ENCODE measurements around the gene NIT1. TPM values are rescaled to one million over a fixed set of nuclear protein-coding genes. Genes with fewer than 3 reads are reported as not detected.

The NIT1 gene
- total and polyA plus RNA-seq, 9 of the 15 experiments (the other 6 are each of a cell fraction or from before 2014, with no cell fraction given) = 18.4 to 76.0 (median 33.7) TPM

DNA sequence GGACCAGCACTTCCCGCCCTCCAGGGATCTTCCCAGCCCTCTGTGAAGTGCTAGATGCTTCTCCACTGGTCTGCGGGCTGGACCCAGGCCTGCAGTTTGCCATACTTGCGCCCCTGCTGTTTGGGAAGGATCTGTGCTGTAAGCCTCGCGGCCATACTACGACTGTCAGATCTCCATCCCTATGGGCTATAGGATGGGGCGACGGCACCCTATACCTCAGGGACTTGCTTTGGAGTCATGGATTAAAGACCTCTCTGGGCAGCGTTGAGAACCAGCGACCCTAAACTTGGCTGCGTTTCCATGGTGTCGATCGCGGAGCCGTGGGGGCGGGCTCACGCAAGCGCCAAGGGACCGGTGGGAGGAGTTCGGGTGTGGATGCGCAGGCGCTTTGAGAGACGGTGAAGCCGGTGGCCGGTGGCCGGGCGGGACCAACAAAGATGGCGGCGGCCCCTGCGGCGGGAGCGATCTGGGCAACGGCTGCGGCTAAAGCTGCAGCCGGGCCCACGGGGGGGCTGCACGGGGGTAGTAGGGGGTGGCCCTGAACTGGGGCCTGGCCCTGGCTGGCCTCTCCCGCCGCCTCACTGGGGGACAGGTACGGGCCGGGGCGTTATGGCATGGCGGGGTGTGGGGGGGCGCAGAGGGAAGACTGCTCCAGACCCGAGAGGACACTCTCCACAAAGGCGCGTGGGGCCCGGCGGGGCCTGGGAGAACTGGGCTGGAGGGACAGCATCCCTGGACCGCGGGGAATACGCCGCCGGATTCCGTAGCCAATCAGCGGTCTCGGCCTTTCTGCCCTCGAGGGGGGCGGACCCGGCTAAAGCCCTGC lies 41.4 kb downstream of the NIT1 start, which contains the start of gene USP21:
Gene USP21 (plus strand): TSS at position 414 of the 826 bp plus-strand sequence. CDS start 1,141 bp downstream, outside the sequence.
- H3K27ac ChIP-seq (ENCODE audit: extremely low read depth, low read depth, low read length) = peak within 1 kb of the TSS; percentile 72
- H3K4me3 ChIP-seq = peak within 1 kb of the TSS; percentile 75
- no peaks in the 10 kb centered on the region for H3K9me3 ChIP-seq (replicated peaks; ENCODE audit: control insufficient read depth, insufficient read depth, low read depth, low read length)
- peak within 1 kb of the TSS; percentile 77 to 98 for H3K9ac ChIP-seq (ENCODE audit: insufficient read depth in 1 of 2, low read depth in 2 of 2, low read length in 2 of 2)
- H3K36me3 ChIP-seq (ENCODE audit: control insufficient read depth, insufficient read depth, low read length) = peaks cover 60% of the 10 kb centered on the region
- no peaks in the 10 kb centered on the region for H3K9me1 ChIP-seq (ENCODE audit: control insufficient read depth, insufficient read depth, low read length)
- H2AFZ ChIP-seq (ENCODE audit: low read depth, low read length) = peak within 1 kb of the TSS; percentile 92
- H3K4me1 ChIP-seq (replicated peaks in 1 of 2; ENCODE audit: control insufficient read depth in 2 of 2, insufficient read depth in 2 of 2, low read length in 2 of 2) = peaks cover 50 to 62% of the 10 kb centered on the region in 2 experiments
- ATAC-seq (peak; percentile 91), DNase-seq (ENCODE audit: extremely low read depth in 1 of 4, low spot score in 3 of 4) (peak; percentile 94 to 96 (median 94)), FAIRE-seq (peak; percentile 80)
- WGBS (ENCODE audit: insufficient coverage, low coverage, missing lambda C conversion rate) = 2% methylated on average over 40 of the region's 60 CpGs
- ChIA-PET POLR2A (interaction anchor here (0.5 to 2.2 kb wide), 7 partner anchors 9 to 280 kb away, joined by 3 to 6 read pairs (median 4); partner anchors contain the start of genes DEDD and SDHC), CTCF (ENCODE audit: low intra/inter-chr PET ratio) (interaction anchor here (0.6 kb wide), 1 partner anchor 246 kb away, joined by 4 read pairs; no protein-coding TSS in a partner anchor)
- H3K27me3 ChIP-seq (ENCODE audit: control insufficient read depth in 2 of 2, insufficient read depth in 2 of 2, low read length in 2 of 2) = no peaks in the 10 kb centered on the region
- TSS peak; percentile 22 for BruUV-seq (replicated peaks)
- peaks cover 63% of the 10 kb centered on the region for H3K79me2 ChIP-seq (ENCODE audit: control insufficient read depth, insufficient read depth, low read length)
- intact Hi-C loops (cut with micrococcal nuclease) (loop anchor here (2.0 kb wide), 1 partner anchor 18 kb away; the partner anchor contains the start of gene B4GALT3), in situ Hi-C loops (cut with MboI) (no loop called here)
- no peaks in the 10 kb centered on the region for H4K20me1 ChIP-seq (replicated peaks; ENCODE audit: control insufficient read depth, insufficient read depth, low read length)
- peak within 1 kb of the TSS; percentile 95 for H3K4me2 ChIP-seq (ENCODE audit: insufficient read depth, low read length)
- TF ChIP-seq, protein P1, sequence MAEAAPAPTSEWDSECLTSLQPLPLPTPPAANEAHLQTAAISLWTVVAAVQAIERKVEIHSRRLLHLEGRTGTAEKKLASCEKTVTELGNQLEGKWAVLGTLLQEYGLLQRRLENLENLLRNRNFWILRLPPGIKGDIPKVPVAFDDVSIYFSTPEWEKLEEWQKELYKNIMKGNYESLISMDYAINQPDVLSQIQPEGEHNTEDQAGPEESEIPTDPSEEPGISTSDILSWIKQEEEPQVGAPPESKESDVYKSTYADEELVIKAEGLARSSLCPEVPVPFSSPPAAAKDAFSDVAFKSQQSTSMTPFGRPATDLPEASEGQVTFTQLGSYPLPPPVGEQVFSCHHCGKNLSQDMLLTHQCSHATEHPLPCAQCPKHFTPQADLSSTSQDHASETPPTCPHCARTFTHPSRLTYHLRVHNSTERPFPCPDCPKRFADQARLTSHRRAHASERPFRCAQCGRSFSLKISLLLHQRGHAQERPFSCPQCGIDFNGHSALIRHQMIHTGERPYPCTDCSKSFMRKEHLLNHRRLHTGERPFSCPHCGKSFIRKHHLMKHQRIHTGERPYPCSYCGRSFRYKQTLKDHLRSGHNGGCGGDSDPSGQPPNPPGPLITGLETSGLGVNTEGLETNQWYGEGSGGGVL (CRISPR knock-in tag; IDR thresholded peaks at IDR 0.05) = no peak
- TF ChIP-seq FIP1L1 (IDR thresholded peaks at IDR 0.05; ENCODE audit: low read depth, low read length, poor library complexity, severe bottlenecking) = peak; percentile 45
- TF ChIP-seq ERF (CRISPR knock-in tag; IDR thresholded peaks at IDR 0.05) = no peak; the same call in 1 of the 2 replicates
- TF ChIP-seq MCM5 (IDR thresholded peaks at IDR 0.05; ENCODE audit: low read depth) = no peak
- peak; percentile 4; the same call in 1 of the 2 replicates for TF ChIP-seq TEAD4 (IDR thresholded peaks at IDR 0.05; ENCODE audit: low read length)
- TF ChIP-seq TEAD4 (CRISPR knock-in tag; IDR thresholded peaks at IDR 0.05; ENCODE audit: borderline replicate concordance) = no peak
- TF ChIP-seq, protein P2, sequence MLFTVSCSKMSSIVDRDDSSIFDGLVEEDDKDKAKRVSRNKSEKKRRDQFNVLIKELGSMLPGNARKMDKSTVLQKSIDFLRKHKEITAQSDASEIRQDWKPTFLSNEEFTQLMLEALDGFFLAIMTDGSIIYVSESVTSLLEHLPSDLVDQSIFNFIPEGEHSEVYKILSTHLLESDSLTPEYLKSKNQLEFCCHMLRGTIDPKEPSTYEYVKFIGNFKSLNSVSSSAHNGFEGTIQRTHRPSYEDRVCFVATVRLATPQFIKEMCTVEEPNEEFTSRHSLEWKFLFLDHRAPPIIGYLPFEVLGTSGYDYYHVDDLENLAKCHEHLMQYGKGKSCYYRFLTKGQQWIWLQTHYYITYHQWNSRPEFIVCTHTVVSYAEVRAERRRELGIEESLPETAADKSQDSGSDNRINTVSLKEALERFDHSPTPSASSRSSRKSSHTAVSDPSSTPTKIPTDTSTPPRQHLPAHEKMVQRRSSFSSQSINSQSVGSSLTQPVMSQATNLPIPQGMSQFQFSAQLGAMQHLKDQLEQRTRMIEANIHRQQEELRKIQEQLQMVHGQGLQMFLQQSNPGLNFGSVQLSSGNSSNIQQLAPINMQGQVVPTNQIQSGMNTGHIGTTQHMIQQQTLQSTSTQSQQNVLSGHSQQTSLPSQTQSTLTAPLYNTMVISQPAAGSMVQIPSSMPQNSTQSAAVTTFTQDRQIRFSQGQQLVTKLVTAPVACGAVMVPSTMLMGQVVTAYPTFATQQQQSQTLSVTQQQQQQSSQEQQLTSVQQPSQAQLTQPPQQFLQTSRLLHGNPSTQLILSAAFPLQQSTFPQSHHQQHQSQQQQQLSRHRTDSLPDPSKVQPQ (CRISPR knock-in tag; IDR thresholded peaks at IDR 0.05; ENCODE audit: borderline replicate concordance) = no peak
- TF ChIP-seq MTA3 (IDR thresholded peaks at IDR 0.05; ENCODE audit: borderline replicate concordance) = peak; percentile 63; the same call in 1 of the 2 replicates
- TF ChIP-seq RBFOX2 (IDR thresholded peaks at IDR 0.05; ENCODE audit: low read depth, low read length) = peak; percentile 86
- TF ChIP-seq ZC3H8 (IDR thresholded peaks at IDR 0.05) = no peak
- TF ChIP-seq SPI1 (IDR thresholded peaks at IDR 0.05; ENCODE audit: borderline replicate concordance, low read depth, low read length) = no peak
- TF ChIP-seq, protein P3, sequence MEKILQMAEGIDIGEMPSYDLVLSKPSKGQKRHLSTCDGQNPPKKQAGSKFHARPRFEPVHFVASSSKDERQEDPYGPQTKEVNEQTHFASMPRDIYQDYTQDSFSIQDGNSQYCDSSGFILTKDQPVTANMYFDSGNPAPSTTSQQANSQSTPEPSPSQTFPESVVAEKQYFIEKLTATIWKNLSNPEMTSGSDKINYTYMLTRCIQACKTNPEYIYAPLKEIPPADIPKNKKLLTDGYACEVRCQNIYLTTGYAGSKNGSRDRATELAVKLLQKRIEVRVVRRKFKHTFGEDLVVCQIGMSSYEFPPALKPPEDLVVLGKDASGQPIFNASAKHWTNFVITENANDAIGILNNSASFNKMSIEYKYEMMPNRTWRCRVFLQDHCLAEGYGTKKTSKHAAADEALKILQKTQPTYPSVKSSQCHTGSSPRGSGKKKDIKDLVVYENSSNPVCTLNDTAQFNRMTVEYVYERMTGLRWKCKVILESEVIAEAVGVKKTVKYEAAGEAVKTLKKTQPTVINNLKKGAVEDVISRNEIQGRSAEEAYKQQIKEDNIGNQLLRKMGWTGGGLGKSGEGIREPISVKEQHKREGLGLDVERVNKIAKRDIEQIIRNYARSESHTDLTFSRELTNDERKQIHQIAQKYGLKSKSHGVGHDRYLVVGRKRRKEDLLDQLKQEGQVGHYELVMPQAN (IDR thresholded peaks at IDR 0.05; ENCODE audit: borderline replicate concordance) = 0 out of 2 replicates have a peak, but pooled peaks have one; percentile 44
- TF ChIP-seq ZZZ3 (IDR thresholded peaks at IDR 0.05) = no peak
- no peak for TF ChIP-seq MYBL2 (IDR thresholded peaks at IDR 0.05; ENCODE audit: low read depth)
- TF ChIP-seq MYBL2 (CRISPR knock-in tag; IDR thresholded peaks at IDR 0.05; ENCODE audit: borderline replicate concordance) = no peak

All from K562 (cell line).